HK-2 (cell line): ENCODE data around the gene LRRC8D.
"Not testable (repeated sequence)": the region's sequence is repeated elsewhere in the genome, so short reads cannot be mapped to it uniquely, and the experiment has no call there.

Experiments
- DNase-seq: peaks from one replicate; pipeline ENCODE4 v3.0.0-alpha.2; 2018; ENCODE audit not compliant: unreplicated experiment

LRRC8D gene

DNA sequence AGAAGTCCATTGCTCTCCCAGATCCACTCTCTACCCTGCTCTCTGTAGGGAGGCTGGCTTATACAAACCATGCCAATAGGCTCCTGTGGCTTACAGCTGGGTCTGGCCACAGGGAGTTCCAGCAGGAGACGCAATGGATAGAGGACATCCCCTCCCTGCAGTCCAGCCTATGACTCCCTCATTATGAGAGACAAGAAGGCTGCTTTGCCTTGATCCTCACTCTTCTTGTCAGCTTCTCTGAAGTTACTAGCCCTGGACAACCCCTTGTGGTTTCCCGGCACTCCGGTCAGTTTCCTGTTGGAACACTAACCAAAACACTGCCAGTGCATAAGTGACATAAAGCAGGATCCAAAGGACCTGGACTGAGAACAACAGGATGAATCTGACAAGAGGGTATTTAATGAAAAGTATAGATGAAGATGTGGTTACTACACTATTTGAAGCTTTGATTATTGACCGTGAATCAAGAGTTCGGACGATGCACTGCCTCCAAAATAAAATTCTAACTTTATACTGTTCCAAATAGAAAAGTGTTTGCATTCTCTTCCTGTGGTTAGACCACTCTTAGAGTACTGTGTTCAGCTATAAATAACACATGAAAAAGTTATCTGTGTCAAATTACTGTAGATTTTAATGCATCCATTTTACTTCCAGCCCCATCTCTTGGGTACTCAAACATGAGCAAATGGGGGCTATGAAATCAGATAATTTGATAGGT, 141.4 kb downstream of the LRRC8D start:
- DNase-seq = no peak

DNA sequence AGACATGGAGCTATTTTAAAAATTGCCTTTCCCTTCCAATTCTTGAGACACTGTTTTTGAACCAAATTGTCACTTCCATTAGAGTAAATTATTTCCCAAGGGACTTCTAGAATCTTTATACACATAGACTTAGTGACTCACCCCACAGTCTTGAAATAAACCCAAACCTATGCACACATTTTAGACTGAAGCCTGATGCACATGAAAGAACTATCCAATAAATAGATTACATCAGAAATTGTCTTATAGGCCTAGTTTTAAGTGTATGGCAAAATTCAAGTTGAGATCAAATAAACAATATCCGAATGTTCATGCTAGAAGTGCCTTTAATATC, 141.9 kb downstream of the LRRC8D start:
- no peak for DNase-seq

DNA sequence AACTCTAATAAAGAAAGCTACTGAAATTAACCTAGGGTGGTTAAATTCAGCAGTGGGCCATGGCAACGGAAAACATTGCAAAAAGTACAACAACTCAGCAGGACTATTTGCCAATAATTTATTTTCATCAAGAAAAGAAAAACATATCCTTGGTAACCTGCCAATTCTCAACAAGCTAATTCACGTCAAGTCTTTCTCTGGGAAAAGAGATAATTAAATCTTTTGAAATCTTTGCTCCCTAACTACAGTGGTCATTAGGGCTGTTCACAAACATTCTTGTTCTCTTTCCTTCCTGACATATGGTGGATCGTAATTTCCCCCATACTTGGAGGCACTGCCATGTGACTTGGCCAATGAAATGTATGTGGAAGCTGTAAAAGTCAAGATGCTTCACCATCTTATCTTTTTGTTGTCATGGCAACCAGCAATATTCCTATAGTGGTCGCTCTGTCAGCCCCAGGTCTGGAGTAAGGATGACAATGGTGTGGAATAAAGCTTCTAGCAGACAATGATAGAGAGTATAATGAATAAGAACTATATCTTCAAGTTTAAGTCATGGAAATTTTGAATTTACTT, 144.4 kb downstream of the LRRC8D start:
- no peak for DNase-seq

DNA sequence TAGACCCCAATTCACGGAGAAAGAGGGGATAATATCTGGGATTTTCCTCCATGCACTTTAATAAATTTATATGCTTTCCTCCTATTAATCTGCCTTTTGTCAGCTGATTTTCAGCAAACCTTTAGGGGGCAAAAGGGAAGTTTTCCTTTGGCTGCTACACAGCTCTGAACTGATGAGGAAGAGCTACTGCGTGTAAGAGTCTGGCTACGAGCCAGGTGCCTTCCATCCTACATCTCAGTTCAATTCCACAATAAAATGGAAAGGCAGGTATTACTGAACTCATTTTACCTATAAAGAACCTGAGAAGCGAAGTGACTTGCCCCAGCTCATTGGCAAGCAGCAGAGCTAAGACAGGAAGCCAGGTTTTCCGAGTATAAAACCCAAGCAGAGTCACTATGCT, 145.8 kb downstream of the LRRC8D start:
- DNase-seq = no peak

DNA sequence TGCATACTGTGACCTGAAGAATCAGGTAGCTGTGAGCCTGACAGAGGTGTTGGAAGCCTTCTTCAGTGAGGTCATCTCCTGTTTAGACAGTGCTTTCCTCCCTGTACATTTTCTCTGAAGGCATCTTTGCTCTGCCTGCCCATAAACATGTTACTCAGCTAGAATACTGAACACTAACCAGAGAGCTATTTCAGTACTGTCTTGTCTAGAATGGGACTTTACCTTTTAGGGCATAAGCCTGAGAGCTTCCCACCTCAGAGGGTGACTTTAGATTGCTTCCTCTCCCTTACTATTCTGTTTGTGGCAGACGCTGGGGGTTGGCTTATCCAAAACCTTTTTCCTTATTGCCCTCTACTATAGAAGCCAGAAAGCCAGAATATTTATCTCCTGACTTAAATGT, 150.8 kb downstream of the LRRC8D start:
- no peak for DNase-seq

DNA sequence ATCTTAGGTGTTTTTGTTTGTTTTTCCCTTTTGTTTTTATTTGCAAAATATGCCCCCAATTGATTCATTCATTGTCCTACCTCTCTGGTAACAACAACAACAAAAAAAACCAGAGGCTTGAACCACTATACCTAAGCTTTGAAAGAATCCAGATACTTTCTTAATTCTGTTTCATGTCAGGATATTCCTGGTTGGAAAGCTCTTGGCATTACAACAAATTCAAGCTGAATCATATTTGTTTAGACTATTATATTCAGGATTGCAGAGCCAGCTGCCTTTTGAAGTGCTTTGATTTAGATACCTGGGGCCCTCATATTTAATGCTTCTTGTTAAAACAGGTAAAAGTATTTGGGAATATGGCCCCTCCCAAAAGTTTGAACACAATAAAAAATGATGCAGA, 151.2 kb downstream of the LRRC8D start:
- no peak for DNase-seq

DNA sequence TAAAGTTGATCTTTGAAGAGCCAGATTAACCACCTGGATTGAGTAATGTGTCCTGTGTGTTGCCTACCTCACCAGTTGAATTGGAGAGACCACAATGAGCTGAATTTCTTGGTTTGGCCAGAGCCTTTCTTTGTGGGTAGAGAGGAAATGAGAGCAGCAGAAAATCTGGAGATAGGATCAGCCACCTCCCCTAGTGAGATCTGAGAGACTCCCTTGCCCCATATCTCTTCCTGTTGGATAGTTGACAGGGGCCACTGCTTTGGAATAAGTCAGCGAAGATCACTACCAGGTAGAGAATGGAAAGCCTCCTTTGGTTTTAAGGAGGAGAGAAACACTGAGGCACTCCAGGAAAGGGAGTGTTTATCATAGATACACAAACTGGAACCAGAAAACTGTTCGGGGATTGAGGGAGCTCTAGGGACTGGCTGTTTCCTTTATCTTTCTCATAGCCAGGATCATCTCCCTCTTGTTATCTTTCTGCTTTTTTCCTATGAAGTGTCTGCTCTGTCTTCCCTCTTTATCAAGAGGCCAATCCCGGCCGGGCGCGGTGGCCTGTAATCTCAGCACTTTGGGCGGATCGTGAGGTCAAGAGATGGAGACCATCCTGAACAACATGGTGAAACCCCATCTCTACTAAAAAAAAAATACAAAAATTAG, 152.8 kb downstream of the LRRC8D start:
- no peak for DNase-seq

DNA sequence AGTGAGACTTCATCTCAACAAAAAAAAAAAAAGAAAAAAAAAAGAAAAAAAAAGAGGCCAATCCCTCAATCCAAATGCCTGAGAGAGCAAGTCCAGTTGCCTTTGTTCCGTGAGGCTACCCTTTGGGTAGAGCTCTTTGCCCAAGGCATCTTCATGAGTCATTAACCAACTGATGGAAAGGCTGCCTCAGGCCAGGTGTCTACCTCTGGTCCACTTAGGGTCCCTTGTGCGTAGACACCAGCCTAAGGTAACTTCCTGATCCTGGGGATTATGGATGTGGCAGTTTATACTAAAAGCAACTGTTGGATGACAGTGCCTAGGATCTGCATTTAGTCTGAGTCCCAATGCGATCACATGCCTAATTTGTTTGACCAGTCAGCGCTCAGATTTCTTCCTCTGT, 153.4 kb downstream of the LRRC8D start:
- no peak for DNase-seq

DNA sequence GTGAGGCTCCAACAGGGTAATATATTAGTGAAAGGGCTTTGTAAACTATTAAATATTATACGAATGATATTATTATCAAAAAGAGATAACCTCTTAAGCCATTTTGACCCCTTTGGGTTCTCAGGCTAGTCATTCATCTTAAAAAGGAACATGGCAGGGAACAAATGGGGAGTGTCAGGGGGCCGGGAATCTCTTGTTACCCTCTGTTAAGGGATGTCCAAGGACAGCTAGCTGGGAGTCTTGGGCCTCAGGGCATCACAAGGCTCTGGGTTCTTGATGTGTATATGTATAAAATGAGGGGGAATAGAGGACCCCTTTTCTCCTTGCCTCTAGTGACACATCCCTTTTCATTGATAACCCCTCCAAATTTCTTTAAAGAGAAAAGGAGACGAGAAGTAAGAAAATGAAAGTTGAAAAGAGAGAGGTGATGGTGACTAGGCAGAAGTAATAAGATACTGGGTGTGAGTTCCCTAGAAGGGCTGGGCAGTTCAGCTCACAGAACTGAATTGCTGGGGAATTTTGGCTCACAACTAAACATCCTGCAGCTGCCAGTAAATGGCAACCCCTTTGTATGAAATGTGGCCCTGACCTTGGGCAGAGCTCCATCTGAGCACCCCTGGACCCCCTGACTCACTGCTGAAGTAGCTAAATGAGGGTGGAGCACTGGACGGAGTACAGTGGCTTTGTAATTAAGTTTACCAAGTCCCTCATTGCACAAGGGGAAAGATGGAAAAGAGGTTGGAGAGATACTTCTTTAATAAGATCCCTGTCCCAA, 154.1 kb downstream of the LRRC8D start:
- DNase-seq = no peak

DNA sequence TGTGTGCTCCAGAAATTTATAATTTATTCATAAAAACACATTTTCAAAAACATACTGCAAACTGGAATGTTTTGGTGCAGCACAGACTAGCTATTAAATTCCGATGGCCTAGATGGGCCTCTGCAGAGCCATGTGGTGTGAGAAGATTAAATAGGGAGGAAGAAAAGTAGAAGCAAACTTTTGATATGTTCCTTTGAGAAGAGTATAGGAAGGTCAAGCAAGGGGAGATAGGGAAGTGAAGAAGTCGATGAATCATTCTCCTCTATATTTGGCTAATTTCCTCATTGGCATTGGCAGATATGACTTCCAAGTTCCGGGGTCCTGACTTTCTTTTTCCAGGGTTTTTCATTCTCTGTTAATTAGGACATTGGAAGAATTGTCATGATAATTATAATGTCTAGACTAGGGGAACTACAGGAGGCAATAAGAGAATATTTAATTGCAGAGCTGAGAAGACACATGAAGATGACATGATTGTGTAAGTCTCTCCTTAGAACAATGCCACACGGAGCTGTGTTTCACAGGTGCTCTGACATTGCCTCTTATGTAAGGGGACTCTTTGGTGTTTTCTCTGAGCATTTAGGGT, 154.8 kb downstream of the LRRC8D start:
- DNase-seq = no peak

DNA sequence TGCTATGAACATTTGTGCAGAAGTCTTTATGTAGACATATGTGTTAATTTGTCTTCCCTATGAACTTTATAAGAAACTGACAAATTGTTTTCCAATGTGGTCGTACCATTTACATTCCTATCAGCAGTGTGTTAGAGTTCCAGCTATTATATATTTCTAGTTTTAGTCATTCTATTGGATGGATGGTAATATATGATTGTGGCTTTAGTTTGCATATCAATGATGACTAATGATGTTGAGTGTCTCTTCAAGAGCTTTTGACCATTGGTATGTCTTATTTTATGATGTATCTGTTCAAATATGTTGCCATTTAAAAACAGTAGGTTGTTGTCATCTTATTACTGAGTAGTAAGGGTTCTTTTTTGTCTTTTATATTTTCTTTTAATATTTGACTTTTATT, 157.9 kb downstream of the LRRC8D start:
- DNase-seq = no peak

DNA sequence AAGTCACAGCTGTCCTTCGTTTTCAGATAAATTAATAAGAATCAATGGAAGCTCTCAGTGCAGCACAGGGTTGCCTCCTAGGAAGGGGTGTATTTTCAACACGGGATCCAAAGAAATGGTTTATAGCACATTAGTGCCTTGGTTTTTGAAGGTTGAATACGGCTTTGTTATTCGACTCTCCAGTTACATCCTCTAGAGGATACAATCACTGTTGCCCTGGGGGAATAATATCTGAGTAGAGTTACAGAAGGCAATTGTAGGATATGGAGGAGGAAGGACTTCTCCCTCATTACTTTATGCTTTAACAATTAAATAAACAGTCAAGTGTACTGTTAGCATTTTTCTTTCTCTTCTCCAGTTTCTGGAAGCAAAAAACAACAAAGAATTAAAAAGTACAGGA, 159.8 kb downstream of the LRRC8D start:
- DNase-seq = no peak

DNA sequence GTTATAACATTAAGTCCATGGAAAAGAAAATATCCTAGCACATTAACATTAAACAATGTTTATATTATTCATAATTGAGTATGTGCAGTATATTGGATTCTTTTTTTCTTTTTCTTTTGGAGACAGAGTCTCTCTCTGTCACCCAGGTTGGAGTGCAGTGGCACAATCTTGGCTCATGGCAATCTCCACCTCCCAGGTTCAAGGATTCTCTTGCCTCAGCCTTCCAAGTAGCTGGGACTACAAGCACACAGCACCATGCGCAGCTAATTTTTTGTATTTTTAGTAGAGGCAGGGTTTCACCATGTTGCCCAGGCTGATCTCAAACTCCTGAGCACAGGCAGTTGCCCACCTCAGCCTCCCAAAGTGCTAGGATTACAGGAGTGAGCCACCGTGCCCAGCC, 162.0 kb downstream of the LRRC8D start:
- DNase-seq = not testable (repeated sequence)

DNA sequence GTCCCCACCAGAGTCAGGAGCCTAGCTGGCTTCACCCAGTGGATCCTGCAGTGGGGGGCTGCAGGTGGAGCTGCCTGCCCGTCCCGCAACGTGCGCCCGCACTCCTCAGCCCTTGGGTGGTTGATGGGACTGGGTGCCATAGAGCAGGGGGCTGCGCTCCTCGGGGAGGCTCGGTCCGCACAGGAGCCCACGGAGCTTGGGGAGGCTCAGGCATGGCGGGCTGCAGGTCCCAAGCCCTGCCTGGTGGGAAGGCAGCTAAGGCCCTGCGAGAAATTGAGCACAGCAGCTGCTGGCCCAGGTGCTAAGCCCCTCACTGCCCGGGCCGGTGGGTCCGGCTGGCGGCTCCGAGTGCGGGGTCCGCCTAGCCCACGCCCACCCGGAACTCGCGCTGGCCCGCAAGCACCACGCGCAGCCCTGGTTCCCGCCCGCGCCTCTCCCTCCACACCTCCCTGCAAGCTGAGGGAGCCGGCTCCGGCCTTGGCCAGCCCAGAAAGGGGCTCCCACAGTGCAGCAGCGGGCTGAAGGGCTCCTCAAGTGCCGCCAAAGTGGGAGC, 163.8 kb downstream of the LRRC8D start:
- DNase-seq = not testable (repeated sequence)

DNA sequence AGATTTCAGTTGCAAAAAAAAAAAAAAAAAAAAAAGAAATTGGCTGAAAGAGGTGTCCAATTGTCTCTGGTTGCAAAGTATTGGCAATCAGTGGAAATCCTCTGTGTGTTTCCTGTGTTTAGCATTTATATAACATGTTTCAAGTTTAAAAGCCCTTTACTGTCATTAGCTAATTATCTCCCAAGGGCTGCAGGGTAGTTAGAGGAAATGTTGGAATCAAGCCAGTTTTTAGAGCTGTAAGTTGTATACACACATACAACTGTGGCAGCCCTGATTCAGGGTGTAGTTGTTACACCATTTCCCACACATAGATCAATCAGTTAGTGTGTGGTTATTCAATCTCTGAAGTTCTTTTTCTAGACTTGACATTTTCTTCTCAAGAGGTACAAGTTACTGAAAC, 165.2 kb downstream of the LRRC8D start:
- no peak for DNase-seq
